ENCODE results near the gene LMNA. TPM values are rescaled to one million over a fixed set of nuclear protein-coding genes. Genes with fewer than 3 reads are reported as not detected.

Gene LMNA
- total and polyA plus RNA-seq, 10 donors, result 33.9 to 279 (median 110) TPM

DNA sequence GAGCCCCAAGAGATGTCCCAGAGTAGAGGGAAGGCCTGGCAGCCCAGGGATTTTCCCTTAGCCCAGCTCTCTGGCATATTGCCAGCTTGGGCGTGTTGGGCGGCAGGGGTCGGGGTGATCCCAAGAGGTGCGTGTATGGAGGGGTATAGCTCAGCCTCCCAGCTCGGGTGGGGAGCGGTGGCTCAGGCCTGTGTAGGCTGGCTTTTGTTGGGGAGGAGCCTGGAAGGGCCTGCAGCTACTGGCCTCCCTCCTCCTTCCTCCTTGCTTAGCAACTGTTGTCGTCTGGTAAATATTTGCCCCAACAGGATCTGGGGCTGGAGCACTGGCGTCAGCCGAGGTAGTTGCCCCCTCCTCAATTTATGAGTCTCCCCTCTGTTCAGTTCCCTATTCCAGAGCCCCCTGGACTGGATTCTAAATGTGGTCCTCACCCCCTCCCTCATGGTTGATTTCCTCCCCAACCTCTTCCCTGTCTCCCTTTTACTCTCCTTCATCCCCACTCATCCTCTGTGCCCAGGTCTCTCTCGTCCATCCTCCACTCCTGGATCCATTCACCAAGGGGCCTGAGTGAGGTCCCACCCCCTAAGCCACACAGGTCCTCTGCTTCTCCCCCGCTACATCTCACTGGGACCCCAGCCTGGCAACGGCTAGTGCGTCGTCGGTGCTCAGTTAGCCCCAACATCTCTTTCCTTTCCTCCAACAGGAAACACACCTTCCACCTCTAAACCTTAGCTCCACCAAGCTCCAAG lies 10.3 kb upstream of the LMNA start:
- H3K9me3 ChIP-seq, result no peaks in the 10 kb centered on the region
- peak overlapping the region in 6 of 8 donors; percentile 23 to 85 (median 84) for H3K27ac ChIP-seq
- no peak overlapping the region for H3K4me3 ChIP-seq
- no peak for DNase-seq
- H3K4me1 ChIP-seq, result peaks cover 23 to 72% (median 54%) of the 10 kb centered on the region in 6 donors
- H3K36me3 ChIP-seq, result no peaks in the 10 kb centered on the region
- peaks cover 0 to 19% (median 0%) of the 10 kb centered on the region in 7 donors for H3K27me3 ChIP-seq (replicated peaks in 1 of 7)
- WGBS, 5 donors, result 41 to 47% (median 42%) methylated on average over 9 to 15 of the region's 15 CpGs
- TF ChIP-seq POLR2AphosphoS5 (IDR thresholded peaks at IDR 0.05), result peak; percentile 11 to 54 (median 42)
- TF ChIP-seq, protein P1, sequence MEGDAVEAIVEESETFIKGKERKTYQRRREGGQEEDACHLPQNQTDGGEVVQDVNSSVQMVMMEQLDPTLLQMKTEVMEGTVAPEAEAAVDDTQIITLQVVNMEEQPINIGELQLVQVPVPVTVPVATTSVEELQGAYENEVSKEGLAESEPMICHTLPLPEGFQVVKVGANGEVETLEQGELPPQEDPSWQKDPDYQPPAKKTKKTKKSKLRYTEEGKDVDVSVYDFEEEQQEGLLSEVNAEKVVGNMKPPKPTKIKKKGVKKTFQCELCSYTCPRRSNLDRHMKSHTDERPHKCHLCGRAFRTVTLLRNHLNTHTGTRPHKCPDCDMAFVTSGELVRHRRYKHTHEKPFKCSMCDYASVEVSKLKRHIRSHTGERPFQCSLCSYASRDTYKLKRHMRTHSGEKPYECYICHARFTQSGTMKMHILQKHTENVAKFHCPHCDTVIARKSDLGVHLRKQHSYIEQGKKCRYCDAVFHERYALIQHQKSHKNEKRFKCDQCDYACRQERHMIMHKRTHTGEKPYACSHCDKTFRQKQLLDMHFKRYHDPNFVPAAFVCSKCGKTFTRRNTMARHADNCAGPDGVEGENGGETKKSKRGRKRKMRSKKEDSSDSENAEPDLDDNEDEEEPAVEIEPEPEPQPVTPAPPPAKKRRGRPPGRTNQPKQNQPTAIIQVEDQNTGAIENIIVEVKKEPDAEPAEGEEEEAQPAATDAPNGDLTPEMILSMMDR (IDR thresholded peaks at IDR 0.05 in 8 of 11, conservative IDR thresholded peaks at IDR 0.05 in 3 of 11), result no peak
- intact Hi-C loops (cut with DNase I; ENCODE audit: low total_unique reads), result no loop called here

- Histone ChIP-seq H3K27me3 (replicated peaks in 1 of 7) (peaks cover 0 to 19% (median 0%) of the 10 kb centered on the region in 7 donors), H3K9me3 (no peaks in the 10 kb centered on the region), H3K27ac (peak overlapping the region; percentile 22 to 86 (median 84)), H3K4me1 (peaks cover 23 to 72% (median 54%) of the 10 kb centered on the region in 6 donors), H3K36me3 (no peaks in the 10 kb centered on the region), H3K4me3 (peak overlapping the region in 3 of 8 donors; percentile 41 to 61 (median 43))
- intact Hi-C loops (cut with DNase I; ENCODE audit: low total_unique reads), result no loop called here
- no peak for TF ChIP-seq POLR2A (IDR thresholded peaks at IDR 0.05)
- TF ChIP-seq POLR2AphosphoS5 (IDR thresholded peaks at IDR 0.05), result no peak
- TF ChIP-seq, protein P1 (IDR thresholded peaks at IDR 0.05 in 8 of 11, conservative IDR thresholded peaks at IDR 0.05 in 3 of 11), result no peak
- DNase-seq, result no peak
- 62 to 76% (median 67%) methylated on average over 10 to 11 of the region's 11 CpGs for WGBS, 5 donors
Observed at GRCh38 chr1:156104861-156105832, 9.4 kb upstream of the LMNA start.

- Histone ChIP-seq H3K4me1 (peaks cover 23 to 59% (median 46%) of the 10 kb centered on the region in 6 donors), H3K27me3 (replicated peaks in 1 of 7) (peaks cover 0 to 21% (median 0%) of the 10 kb centered on the region in 7 donors), H3K27ac (peak overlapping the region; percentile 22 to 86 (median 84)), H3K36me3 (no peaks in the 10 kb centered on the region), H3K9me3 (no peaks in the 10 kb centered on the region), H3K4me3 (peak overlapping the region in 4 of 8 donors; percentile 32 to 61 (median 42))
- intact Hi-C loops (cut with DNase I; ENCODE audit: low total_unique reads), result no loop called here
- DNase-seq, result no peak
- 50 to 79% (median 57%) methylated on average over 9 to 14 of the region's 14 CpGs for WGBS, 5 donors
- TF ChIP-seq POLR2AphosphoS5 (IDR thresholded peaks at IDR 0.05) (no peak), POLR2A (IDR thresholded peaks at IDR 0.05) (no peak)
- TF ChIP-seq, protein P1 (IDR thresholded peaks at IDR 0.05 in 8 of 11, conservative IDR thresholded peaks at IDR 0.05 in 3 of 11), result no peak
Observed at GRCh38 chr1:156106624-156107488, 7.7 kb upstream of the LMNA start.

All from spleen (tissue), 11 donors.